Measurements from ENCODE around the gene JAML.
A peak's percentile ranks its signal among the peaks of the same experiment; 100 is the strongest.

The JAML gene

GRCh38 chr11:118164885-118165284 is 59.9 kb downstream of the JAML start:
- no peak for DNase-seq

DNA sequence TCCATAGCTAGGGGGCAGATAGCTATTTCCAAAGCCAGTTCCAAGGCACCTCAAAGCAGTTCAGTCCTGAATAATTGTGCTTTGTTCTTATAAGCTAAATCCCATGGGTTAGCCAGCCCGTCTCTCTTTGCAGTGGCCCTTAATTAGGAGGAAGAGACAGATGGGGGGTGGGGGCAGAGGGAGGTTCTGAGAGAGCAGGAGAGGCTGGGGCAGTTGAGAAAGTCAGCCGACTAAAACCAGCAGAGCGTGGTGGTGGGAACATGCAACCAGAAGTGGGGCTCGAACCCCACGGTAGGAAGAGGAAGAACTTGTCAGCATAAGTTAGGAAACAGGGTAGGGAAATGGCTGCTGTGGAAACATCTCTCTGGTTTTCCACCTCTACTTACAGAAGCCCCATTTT is 61.3 kb downstream of the JAML start:
- no peak for DNase-seq

DNA sequence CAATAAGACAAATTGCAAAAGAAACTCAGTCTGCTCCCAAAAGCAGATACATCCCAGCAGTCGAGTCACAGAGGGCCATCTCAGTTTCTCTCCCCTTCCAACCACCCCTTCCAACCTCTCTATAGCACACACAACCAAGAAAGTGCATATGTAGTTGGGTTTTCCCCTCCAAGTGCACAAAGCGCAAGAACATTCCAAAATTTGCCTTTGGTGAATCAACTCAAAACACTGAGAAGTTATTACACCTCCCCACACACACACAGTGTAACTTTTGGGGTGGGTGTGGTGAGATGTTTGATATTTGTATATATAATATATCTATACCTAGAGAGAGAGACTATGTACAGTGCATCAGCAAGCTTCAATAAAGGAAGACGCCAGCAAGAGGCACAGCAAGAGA is 62.0 kb downstream of the JAML start:
- no peak for DNase-seq

- no peak for DNase-seq
These were observed 63.0 kb downstream of the JAML start for GRCh38 chr11:118161786-118162185.

- no peak for DNase-seq
These were observed 67.5 kb downstream of the JAML start for GRCh38 chr11:118157186-118157895.

- DNase-seq = peak in 1 of 2 experiments; percentile 49
These were observed 68.2 kb downstream of the JAML start for GRCh38 chr11:118156531-118157185.

DNA sequence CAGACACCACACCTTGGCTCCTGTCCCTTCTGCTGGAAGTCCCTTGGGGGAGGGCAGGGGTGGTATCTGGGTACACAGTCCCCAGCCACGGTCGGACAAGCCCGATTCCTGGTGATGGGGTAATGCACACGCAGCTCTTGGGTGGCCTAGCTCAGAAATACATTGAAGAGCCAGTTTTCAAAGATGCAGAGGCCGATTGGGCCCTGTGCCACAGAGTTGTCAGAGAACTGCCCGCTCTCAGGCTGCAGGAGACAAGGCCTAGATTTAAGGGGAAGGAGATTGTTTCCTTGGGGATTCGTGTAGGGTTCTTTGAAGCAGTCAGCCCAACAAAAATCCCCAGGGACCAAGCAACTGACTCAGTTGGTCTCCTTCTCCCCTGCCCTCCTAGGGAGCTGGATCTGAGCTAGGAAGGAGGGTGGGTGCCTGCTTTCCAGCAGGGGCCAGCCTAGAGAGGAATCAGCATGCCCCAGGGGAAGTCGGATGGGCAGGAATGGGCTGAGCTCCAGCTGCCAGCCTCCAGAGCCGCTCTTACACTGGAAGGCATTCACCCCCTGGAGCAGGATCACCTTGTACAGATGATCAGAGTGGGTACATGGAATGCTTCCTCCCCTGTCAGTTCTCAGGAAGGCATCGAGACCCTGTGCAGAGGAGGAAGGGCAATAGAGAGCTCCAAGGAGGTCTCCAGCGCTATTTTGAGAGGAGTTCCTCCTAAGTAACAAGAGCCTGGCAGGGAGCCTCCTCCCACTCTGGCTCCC is 68.9 kb downstream of the JAML start:
- DNase-seq = no peak

- no peak for DNase-seq
These were observed 70.2 kb downstream of the JAML start for GRCh38 chr11:118154641-118155040.

DNA sequence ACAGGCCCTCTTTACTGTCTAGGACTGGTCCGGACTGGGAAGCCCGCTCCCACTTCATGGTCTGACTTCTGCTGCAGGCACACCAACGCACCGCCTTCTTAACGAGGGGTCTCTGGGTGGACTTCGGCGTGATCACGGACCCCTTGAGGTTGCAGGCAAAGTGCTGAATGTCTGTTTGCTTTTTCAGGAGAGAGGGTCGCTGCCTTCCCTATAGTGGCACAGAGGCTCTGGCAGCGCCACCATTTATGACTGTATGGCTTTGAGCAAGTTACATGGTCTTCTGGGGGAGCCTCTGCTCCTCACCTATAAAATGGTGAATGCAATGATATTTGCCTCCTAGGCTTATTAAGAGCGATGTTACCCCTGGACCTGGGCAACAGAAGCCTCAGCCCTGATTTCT is 70.8 kb downstream of the JAML start:
- no peak for DNase-seq

GRCh38 chr11:118153516-118153915 is 71.3 kb downstream of the JAML start:
- DNase-seq = no peak

DNA sequence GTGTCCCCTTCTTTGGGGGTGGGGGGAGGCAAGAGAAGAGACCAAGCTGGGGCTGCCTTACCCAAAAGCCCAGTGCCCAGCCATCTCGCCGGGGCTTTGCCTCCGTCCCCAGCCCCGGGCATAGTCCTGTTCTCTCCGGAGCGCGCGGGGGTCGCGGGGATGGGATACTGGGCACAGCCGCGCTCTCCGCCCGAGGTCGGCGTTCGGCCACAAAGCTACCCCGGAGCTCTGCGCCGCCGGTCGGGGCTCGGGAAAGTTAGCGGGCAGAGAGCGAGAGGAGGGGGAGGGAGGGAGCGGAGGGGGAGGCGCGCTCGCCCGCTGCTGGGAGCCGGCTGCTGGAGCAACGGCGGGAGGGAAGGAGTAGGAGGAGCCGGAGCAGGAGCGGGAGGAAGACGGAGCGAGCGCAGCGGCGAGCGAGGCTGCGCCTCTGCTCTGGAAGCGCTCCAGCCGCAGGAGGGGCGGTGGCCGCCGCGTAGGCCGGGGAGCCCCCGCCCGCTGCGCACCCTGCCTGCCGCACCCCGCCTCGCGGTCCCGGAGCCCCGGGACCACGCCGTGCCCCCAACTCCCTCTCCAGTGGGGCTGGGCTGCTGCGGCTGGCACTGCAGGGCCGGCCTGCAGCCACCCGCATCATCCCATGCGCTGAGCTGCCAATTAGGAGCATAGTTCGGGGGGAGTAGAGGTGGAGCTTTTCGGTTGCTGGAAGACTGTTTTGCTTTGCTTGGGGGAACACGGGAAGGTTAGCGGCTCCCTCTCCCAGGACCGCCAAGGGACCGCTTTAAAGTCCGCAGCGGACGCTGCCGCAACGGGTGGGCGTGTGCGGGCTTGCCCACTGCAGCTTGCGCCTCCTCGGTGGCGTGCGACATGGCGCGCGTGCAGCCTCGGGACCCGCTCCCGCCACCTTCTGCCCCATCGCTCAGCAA is 72.0 kb downstream of the JAML start, which contains the start of gene SCN4B:
SCN4B (minus strand) TSS at position 272 of the 920 bp plus-strand sequence; CDS start at position 122, 150 bp downstream.
- DNase-seq = peak in 1 of 2 experiments; percentile 42

- DNase-seq = no peak
These were observed 72.7 kb downstream of the JAML start for GRCh38 chr11:118152020-118152551.

GRCh38 chr11:118151431-118151830 is 73.4 kb downstream of the JAML start:
- no peak for DNase-seq

DNA sequence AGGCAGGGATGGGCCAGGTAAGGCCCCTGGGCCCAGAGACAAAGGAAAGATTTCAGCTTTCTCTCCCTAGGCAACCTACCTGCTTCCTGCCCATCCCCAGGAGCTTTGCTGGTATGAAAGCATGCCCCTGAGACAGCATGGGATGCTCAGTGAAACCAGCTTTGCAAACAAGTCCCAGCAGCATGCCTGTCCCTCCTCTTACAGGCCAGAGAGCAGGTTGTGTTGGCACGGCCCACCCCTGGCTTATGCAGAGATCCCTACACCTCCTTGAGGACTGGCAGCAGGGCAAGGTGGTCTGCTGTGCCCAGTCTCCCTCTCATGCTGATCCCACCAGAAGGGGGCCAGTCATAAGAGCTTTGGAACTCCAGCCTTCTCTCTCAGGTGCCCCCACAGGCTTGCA is 75.3 kb downstream of the JAML start:
- no peak for DNase-seq

DNA sequence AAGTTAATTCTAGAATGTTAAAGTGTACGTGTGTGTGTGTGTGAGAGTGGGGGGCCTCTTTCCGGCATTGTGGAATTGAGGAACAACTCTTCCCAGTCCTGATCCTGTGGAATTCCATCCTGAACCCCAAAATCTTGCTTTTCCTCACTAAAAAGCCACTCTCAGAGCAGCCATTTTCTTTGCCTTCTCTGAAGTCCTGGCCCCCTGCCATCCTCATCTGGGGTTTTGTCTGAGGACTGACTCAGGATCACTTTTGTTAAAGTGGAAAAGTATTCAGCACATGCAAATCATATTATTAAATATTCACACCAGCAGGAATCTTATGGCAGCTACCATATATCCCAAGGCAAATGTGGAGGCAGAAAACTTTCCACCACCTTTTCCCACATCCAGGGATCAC is 76.0 kb downstream of the JAML start:
- no peak for DNase-seq

- DNase-seq = no peak
These were observed 76.6 kb downstream of the JAML start for GRCh38 chr11:118148240-118148639.

DNA sequence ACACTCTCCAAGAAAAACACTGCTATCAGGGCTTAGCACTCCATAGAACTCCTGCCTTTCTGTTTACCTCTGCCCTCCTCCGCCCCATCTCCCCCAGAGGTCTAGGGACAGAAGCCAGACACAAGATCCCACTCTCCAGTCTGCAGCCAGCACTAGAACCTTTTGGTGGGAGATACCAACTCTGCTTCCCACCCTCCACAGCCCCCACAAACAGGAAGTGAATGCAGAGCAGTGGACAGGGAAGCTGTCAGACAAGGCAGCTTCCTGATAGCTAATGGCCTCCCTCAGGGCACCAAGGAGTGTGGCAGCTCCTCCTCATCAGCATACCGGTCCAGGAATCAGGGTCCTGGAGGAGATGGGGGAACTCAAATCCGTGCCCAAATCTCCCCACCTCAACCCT is 77.3 kb downstream of the JAML start:
- DNase-seq = no peak

DNA sequence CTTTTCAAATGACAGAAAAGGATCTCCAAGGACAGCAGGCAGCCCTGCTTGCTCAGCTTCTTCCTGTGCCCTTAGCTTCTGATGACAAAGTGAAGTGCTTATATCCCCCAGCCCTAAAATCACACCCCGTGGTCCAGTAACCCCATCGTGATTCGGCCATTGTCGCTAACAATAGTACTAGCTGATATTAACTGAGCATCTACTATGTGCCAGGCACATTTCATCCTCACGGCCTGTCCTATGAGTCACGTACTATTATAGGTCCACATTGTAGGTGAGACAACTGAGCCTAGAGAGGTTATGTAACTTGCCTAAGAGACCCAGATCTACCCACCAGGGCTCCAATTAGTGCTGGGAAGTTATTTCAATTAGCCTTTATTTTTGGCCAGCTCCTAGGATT is 78.3 kb downstream of the JAML start:
- DNase-seq = no peak

GRCh38 chr11:118145285-118146227 is 79.3 kb downstream of the JAML start:
- peak; percentile 94 for DNase-seq

GRCh38 chr11:118144301-118145268 is 80.2 kb downstream of the JAML start:
- DNase-seq = no peak

Measured in activated T-cell treated with anti-CD3 and anti-CD28 coated beads, Interleukin-2, amount 50 U/mL, for 48 hours (primary cell).